Lower lobe of right lung (tissue), 2 donors: ENCODE measurements around the gene ZNF816. TPM values are rescaled to one million over a fixed set of nuclear protein-coding genes. Genes with fewer than 3 reads are reported as not detected.

Source experiments
- ATAC-seq, 2 donors: fragments of 200-7000 bp; cut with Tn5 transposase; one replicate each; pipeline ENCODE4 v1.9.1; 2020 to 2022; ENCODE audit warnings: mild to moderate bottlenecking in 2 of 2, moderate library complexity in 2 of 2
- DNase-seq: peaks from one replicate; pipeline ENCODE4 v3.0.0-alpha.2; 2020
- H3K27ac ChIP-seq: fragments of 200-600 bp; one replicate; pipeline ENCODE4 v1.8.0; 2022
- H3K27me3 ChIP-seq: fragments of 200-600 bp; one replicate; pipeline ENCODE4 v1.8.0; 2022; ENCODE audit warnings: low read depth
- H3K36me3 ChIP-seq: fragments of 200-600 bp; one replicate; pipeline ENCODE4 v1.8.0; 2022; ENCODE audit warnings: mild to moderate bottlenecking
- H3K4me1 ChIP-seq: fragments of 200-600 bp; one replicate; pipeline ENCODE4 v1.8.0; 2022
- H3K4me3 ChIP-seq: fragments of 200-600 bp; one replicate; pipeline ENCODE4 v1.8.0; 2022; ENCODE audit warnings: mild to moderate bottlenecking
- H3K9me3 ChIP-seq: fragments of 200-600 bp; one replicate; pipeline ENCODE4 v1.8.0; 2022
- CTCF ChIP-seq: fragments of 200-600 bp; IDR thresholded peaks from one replicate; pipeline ENCODE4 v1.8.0; 2022; ENCODE audit warnings: antibody characterized with exemption, mild to moderate bottlenecking
- intact Hi-C: fragments of 100-400 bp; cut with DNase I; formaldehyde crosslinking; loops from one replicate; pipeline ENCODE4 v1.11.0; 2022
- total RNA-seq: library from RNA; stranded (reverse); fragmentation: NEBNext Ultra II Directional; extraction: Animal tissue kit (Norgen Biotek cat#: 25700); gene quantifications from one replicate; pipeline ENCODE4 v1.2.1, GENCODE V29; 2021
- donor health status: DM: no; HTN: yes; CAD: no; lungs with severe emphysema.

ZNF816 gene
- total RNA-seq, 1 donor from 2014 or later: 12.0 TPM

DNA sequence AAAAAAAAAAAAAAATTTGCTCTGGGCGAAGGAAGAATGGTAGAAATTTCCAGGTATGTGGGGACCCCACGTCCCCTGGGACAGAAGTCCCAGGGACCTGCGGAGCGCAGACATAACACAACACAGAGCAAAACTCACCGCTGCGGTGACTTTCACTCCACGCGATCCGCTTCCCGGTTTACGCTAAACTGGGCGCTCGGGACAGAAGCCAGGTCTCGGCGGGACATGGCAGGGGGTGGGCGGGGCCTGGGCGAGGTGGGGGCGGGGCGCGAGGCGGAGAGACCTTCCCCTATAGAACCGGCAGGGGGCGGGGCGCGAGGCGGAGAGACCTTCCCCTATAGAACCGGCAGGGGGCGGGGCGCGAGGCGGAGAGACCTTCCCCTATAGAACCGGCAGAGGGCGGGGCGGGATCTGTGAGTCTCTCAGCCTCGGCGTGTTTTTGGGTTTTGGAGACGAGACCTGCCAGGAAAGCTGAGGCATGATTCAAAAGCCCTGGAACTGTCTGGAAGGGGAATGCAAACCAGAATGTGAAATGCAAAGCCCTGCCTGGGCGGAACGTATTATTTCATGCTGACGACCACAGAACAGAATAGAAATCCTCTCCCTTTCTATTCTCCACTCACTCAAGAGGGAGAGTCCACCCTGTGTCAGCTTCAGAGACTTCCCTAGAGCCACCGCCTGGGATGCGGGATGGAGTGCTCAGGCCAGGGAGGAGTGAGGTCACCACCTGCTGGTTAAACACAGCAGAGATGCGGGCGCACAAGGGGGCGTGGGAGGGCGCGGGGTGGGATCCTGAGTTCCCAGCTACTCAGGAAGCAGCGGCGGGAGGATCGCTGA is 30.9 kb upstream of the ZNF816 start:
- peak; percentile 63 for TF ChIP-seq CTCF
- Histone ChIP-seq H3K27ac (peak overlapping the region; percentile 46), H3K9me3 (no peaks in the 10 kb centered on the region), H3K27me3 (no peaks in the 10 kb centered on the region), H3K4me1 (peaks cover 11% of the 10 kb centered on the region), H3K36me3 (peaks cover 8% of the 10 kb centered on the region), H3K4me3 (peak overlapping the region; percentile 60)
- peak; percentile 96 to 97 for ATAC-seq
- intact Hi-C loops: no loop called here
- peak; percentile 81 for DNase-seq

DNA sequence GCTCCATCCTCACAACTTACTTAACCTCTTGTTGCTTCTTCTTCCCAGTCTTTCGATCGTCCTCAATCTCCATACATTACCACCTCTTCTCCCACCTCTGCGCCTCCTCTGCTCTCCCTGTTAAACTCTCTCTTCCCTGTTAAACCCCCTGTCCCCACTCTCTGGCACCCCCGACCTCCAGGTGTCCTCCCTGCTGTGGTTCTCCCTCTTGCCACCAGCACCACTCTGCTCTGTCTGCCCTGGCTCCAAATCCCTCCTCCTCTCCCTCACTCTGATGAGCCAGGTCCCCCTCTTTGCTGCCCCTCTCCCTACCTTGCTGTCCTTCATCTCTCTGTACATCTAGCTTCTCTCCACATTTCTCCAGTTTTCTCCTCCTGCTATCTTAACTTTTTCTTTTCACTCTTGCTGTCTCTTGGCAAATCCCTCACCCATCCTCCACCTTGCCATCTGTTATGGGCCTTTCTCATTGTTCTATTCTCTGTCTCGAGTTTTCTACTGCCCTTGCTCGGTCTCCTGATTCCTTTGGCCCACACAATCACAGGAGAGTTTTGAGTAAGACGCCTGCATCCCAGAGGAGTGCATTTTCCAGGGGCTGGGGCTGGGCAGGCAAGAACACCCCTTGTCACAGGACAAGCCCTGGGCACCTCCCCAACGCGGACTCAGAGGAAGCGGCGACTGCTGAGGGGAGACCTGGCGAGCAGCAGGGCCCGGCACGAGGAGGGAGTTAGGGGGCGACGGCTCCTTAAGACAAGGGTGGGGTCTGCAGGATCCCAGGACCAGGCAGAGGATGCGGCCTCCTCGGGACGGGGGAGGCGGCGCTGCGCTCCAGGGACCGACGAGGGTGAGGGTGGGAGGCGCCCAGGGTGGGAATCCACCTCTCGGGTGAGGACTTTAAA is 29.7 kb upstream of the ZNF816 start:
- H3K9me3 ChIP-seq: no peaks in the 10 kb centered on the region
- intact Hi-C loops: no loop called here
- H3K36me3 ChIP-seq: peaks cover 9% of the 10 kb centered on the region
- DNase-seq: no peak
- TF ChIP-seq CTCF: no peak
- H3K4me1 ChIP-seq: peaks cover 11% of the 10 kb centered on the region
- H3K27me3 ChIP-seq: no peaks in the 10 kb centered on the region
- peak overlapping the region; percentile 60 for H3K4me3 ChIP-seq
- H3K27ac ChIP-seq: no peak overlapping the region
- ATAC-seq: peak; percentile 38 to 47

GRCh38 chr19:52991484-52991883 is 28.8 kb upstream of the ZNF816 start:
- Histone ChIP-seq H3K27ac (no peak overlapping the region), H3K36me3 (peaks cover 9% of the 10 kb centered on the region), H3K4me1 (peaks cover 11% of the 10 kb centered on the region), H3K4me3 (no peak overlapping the region), H3K9me3 (no peaks in the 10 kb centered on the region), H3K27me3 (no peaks in the 10 kb centered on the region)
- no peak for TF ChIP-seq CTCF
- DNase-seq (no peak), ATAC-seq (no peak)
- intact Hi-C loops: no loop called here

DNA sequence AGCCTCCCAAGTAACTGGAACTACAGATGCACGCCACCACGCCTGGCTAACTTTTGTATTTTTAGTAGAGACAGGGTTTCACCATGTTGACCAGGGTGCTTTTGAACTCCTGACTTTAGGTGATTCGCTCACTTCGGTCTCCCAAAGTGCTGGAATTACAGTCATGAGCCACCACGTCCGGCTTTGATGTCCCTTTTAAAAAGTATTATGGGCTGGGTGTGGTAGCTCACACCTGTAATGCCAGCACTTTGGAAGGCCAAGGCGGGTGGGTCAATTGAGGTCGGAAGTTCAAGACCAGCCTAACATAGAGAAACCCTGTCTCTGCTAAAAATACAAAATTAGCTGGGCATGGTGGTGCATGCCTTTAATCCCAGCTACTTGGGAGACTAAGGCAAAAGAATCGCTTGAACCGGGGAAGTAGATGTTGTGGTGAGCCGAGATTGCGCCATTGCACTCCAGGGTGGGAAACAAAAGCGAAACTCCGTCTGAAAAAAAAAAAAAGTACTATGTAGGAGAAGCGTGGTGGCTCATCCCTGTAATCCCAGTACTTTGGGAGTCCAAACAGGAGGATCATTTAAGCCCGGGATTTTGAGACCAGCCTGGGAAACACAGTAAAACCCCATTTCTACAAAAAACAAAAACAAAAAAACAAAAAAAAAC is 28.2 kb upstream of the ZNF816 start:
- DNase-seq (no peak), ATAC-seq (no peak)
- intact Hi-C loops: no loop called here
- Histone ChIP-seq H3K9me3 (no peaks in the 10 kb centered on the region), H3K27ac (no peak overlapping the region), H3K4me3 (no peak overlapping the region), H3K36me3 (peaks cover 14% of the 10 kb centered on the region), H3K4me1 (peaks cover 11% of the 10 kb centered on the region), H3K27me3 (no peaks in the 10 kb centered on the region)
- no peak for TF ChIP-seq CTCF

DNA sequence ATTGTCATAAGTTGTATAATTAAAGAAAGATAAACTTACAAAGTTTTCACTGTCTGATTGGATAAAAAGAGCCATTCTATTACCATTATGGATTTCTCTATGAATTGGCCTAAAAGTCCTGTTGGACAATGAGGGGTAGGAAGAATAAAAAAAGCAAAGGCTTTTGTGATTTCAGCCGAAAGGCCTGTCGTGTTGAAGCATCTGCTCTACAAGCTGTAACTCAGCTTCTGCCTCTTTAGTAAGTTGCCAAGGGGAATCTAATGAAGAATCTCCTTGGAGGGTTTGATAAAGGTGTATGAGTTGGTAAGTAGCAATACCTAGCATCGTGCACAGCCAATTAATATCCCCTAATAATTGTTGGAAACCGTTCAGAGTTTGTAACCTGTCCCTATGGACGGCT is 25.8 kb upstream of the ZNF816 start:
- peaks cover 11% of the 10 kb centered on the region for H3K4me1 ChIP-seq
- no peak overlapping the region for H3K4me3 ChIP-seq
- no peaks in the 10 kb centered on the region for H3K27me3 ChIP-seq
- intact Hi-C loops: no loop called here
- no peak for ATAC-seq
- H3K27ac ChIP-seq: no peak overlapping the region
- no peak for DNase-seq
- peaks cover 20% of the 10 kb centered on the region for H3K36me3 ChIP-seq
- no peaks in the 10 kb centered on the region for H3K9me3 ChIP-seq
- TF ChIP-seq CTCF: no peak
